Psoas muscle (tissue), 8 donors: ENCODE data around the gene SAT1. TPM values are rescaled to one million over a fixed set of nuclear protein-coding genes. Genes with fewer than 3 reads are reported as not detected.

Source experiments
- ATAC-seq, 4 donors: fragments of 200-7000 bp; cut with Tn5 transposase; one replicate each; pipeline ENCODE4 v1.9.1; 2020; ENCODE audit warnings: moderate library complexity in 3 of 4, mild to moderate bottlenecking in 2 of 4
- DNase-seq, 2 donors: peaks; one replicate each; pipeline ENCODE4 v3.0.0-alpha.2; 2020
- H3K27ac ChIP-seq: fragments of 200-600 bp; one replicate; pipeline ENCODE4 v1.8.0; 2022
- H3K27me3 ChIP-seq, 3 donors: fragments of 200-600 bp in 1 of 3; one replicate each; pipeline versions ENCODE4 v1.6.1 to v1.8.0; 2013 to 2022; ENCODE audit warnings: low read length in 2 of 3, mild to moderate bottlenecking in 2 of 3, moderate library complexity in 1 of 3; ENCODE audit not compliant: insufficient read depth in 3 of 3
- H3K36me3 ChIP-seq, 2 donors: fragments of 200-600 bp in 1 of 2; one replicate each; pipeline versions ENCODE4 v1.6.1 to v1.8.0; 2013 to 2022; ENCODE audit warnings: low read depth in 1 of 2, mild to moderate bottlenecking in 1 of 2, moderate library complexity in 1 of 2; ENCODE audit not compliant: insufficient read depth in 1 of 2
- H3K4me1 ChIP-seq: fragments of 200-600 bp; one replicate; pipeline ENCODE4 v1.8.0; 2022
- H3K4me3 ChIP-seq: fragments of 200-600 bp; one replicate; pipeline ENCODE4 v1.8.0; 2022; ENCODE audit warnings: mild to moderate bottlenecking
- H3K9me3 ChIP-seq: fragments of 200-600 bp; one replicate; pipeline ENCODE4 v1.8.0; 2022
- CTCF ChIP-seq: fragments of 200-600 bp; IDR thresholded peaks from one replicate; pipeline ENCODE4 v1.8.0; 2022; ENCODE audit warnings: antibody characterized with exemption
- whole genome bisulfite sequencing, 3 donors: extraction: QIAGEN DNeasy Blood & Tissue Kit; methylation state at CpG; one replicate each; pipeline versions ENCODE4 v1.1.6 to v1.1.7; 2013; 5-methylcytosine and 5-hydroxymethylcytosine counted together
- intact Hi-C, 2 donors: fragments of 100-400 bp; cut with DNase I; formaldehyde crosslinking; loops; one replicate each; pipeline versions ENCODE4 v1.11.0 to v1.14.2; 2022
- polyA plus RNA-seq, 3 donors: library from polyadenylated mRNA; stranded (reverse); fragments of 200-250 nt; gene quantifications; one replicate each; pipeline ENCODE4 v1.2.3, GENCODE V29; 2013
- total RNA-seq, 4 donors: library from RNA; stranded (reverse); fragmentation: NEBNext Ultra II Directional in 2 of 4; extraction: Animal tissue kit (Norgen Biotek cat#: 25700) in 2 of 4; gene quantifications; one replicate each; pipeline versions ENCODE4 v1.2.1 to v1.2.4, GENCODE V29; 2021 to 2023
- donor health status: healthy with polysubstance abuse.
- donor health status: DM: no; HTN: no; CAD: no; lungs with moderate emphysema.
- donor health status: Bipolar disorder and iron deficiency.
- donor health status: healthy.
- donor health status: DM: yes; HTN: yes; CAD: no.
- donor health status: DM: no; HTN: no; CAD: no.
- donor health status: DM: no; HTN: no; CAD: no.
- donor health status: DM: yes; HTN: yes; CAD: no.

Gene SAT1
- total and polyA plus RNA-seq, 7 donors, result 20.7 to 129 (median 45.1) TPM

GRCh38 chrX:23789386-23790154 is 6.6 kb downstream of the SAT1 start:
- Histone ChIP-seq H3K4me3 (no peak overlapping the region), H3K9me3 (no peaks in the 10 kb centered on the region), H3K27me3 (no peaks in the 10 kb centered on the region), H3K27ac (no peak overlapping the region), H3K4me1 (no peaks in the 10 kb centered on the region), H3K36me3 (peaks cover 0 to 9% of the 10 kb centered on the region in 2 donors)
- TF ChIP-seq CTCF, result no peak
- ATAC-seq, result peak in 1 of 4 donors; percentile 47
- DNase-seq, result no peak
- WGBS, 3 donors, result 80 to 83% (median 81%) methylated on average over 8 of the region's 8 CpGs
- intact Hi-C loops, result loop anchor here in 1 of 2 donors (10.0 kb wide), 1 partner anchor 225 kb away; no protein-coding TSS in a partner anchor

GRCh38 chrX:23790155-23790497 is 7.2 kb downstream of the SAT1 start:
- ATAC-seq, result no peak
- no peaks in the 10 kb centered on the region for H3K4me1 ChIP-seq
- intact Hi-C loops, result no loop called here
- no peak for DNase-seq
- no peaks in the 10 kb centered on the region for H3K27me3 ChIP-seq
- H3K9me3 ChIP-seq, result no peaks in the 10 kb centered on the region
- no peak overlapping the region for H3K4me3 ChIP-seq
- 91 to 97% (median 95%) methylated on average over 9 to 11 of the region's 11 CpGs for WGBS, 3 donors
- no peak overlapping the region for H3K27ac ChIP-seq
- TF ChIP-seq CTCF, result no peak
- H3K36me3 ChIP-seq, result peaks cover 0 to 9% of the 10 kb centered on the region in 2 donors

GRCh38 chrX:23792861-23793553 is 10.0 kb downstream of the SAT1 start:
- intact Hi-C loops, result no loop called here
- DNase-seq, result no peak
- no peaks in the 10 kb centered on the region for H3K27me3 ChIP-seq
- no peak overlapping the region for H3K4me3 ChIP-seq
- 59 to 62% (median 61%) methylated on average over 6 of the region's 6 CpGs for WGBS, 3 donors
- H3K36me3 ChIP-seq, result no peaks in the 10 kb centered on the region
- H3K9me3 ChIP-seq, result no peaks in the 10 kb centered on the region
- ATAC-seq, result no peak
- TF ChIP-seq CTCF, result no peak
- H3K27ac ChIP-seq, result no peak overlapping the region
- no peaks in the 10 kb centered on the region for H3K4me1 ChIP-seq

GRCh38 chrX:23795221-23795620 is 12.2 kb downstream of the SAT1 start:
- DNase-seq (no peak), ATAC-seq (no peak)
- intact Hi-C loops, result no loop called here
- H3K27me3 ChIP-seq, result peaks cover 0 to 5% (median 0%) of the 10 kb centered on the region in 3 donors
- H3K4me3 ChIP-seq, result no peak overlapping the region
- H3K27ac ChIP-seq, result no peak overlapping the region
- no peaks in the 10 kb centered on the region for H3K9me3 ChIP-seq
- H3K4me1 ChIP-seq, result no peaks in the 10 kb centered on the region
- TF ChIP-seq CTCF, result no peak
- WGBS, 3 donors, result 70 to 89% (median 84%) methylated on average over 8 of the region's 8 CpGs
- H3K36me3 ChIP-seq, result no peaks in the 10 kb centered on the region
